Ureter (tissue), 1 donor: Measurements from ENCODE around the gene KYAT1. TPM values are rescaled to one million over a fixed set of nuclear protein-coding genes. Genes with fewer than 3 reads are reported as not detected.

Experiments used
- DNase-seq: peaks from one replicate; pipeline ENCODE4 v3.0.0-alpha.2; 2020; ENCODE audit warnings: low spot score
- total RNA-seq: library from RNA; stranded (reverse); gene quantifications from one replicate; pipeline ENCODE4 v1.2.4, GENCODE V29; 2023
- donor health status: DM: yes; HTN: yes; CAD: no.

KYAT1 gene
- total RNA-seq, result 13.0 TPM

GRCh38 chr9:128881884-128882676 is at the start of gene KYAT1, which contains the start of gene LRRC8A:
KYAT1 (minus strand) TSS chr9:128881950; CDS start chr9:128845405, 36,545 bp downstream.
LRRC8A (plus strand) TSS chr9:128882133; CDS start chr9:128907165, 25,032 bp downstream.
- peak; percentile 98 for DNase-seq

- no peak for DNase-seq
Observed at GRCh38 chr9:128929560-128929959, 47.8 kb upstream of the KYAT1 start.

GRCh38 chr9:128928624-128929023 is 46.9 kb upstream of the KYAT1 start:
- no peak for DNase-seq

- DNase-seq, result no peak
Observed at GRCh38 chr9:128927731-128928411, 46.1 kb upstream of the KYAT1 start.

GRCh38 chr9:128923493-128923883 is 41.7 kb upstream of the KYAT1 start:
- no peak for DNase-seq

- DNase-seq, result peak; percentile 66
Observed at GRCh38 chr9:128921881-128922763, 40.4 kb upstream of the KYAT1 start.

GRCh38 chr9:128920381-128921058 is 38.8 kb upstream of the KYAT1 start, which contains the start of gene PHYHD1:
PHYHD1 (plus strand) TSS chr9:128920982; CDS start chr9:128922324, 1,342 bp downstream.
- no peak for DNase-seq

- no peak for DNase-seq
Observed at GRCh38 chr9:128919402-128920089, 37.8 kb upstream of the KYAT1 start.

GRCh38 chr9:128918921-128919320 is 37.2 kb upstream of the KYAT1 start:
- DNase-seq, result no peak

- peak; percentile 78 for DNase-seq
Observed at GRCh38 chr9:128917151-128917849, 35.5 kb upstream of the KYAT1 start.

GRCh38 chr9:128916745-128917144 is 35.0 kb upstream of the KYAT1 start:
- DNase-seq, result no peak

GRCh38 chr9:128916204-128916603 is 34.5 kb upstream of the KYAT1 start:
- no peak for DNase-seq

GRCh38 chr9:128913995-128914772 is 32.4 kb upstream of the KYAT1 start:
- DNase-seq, result no peak

GRCh38 chr9:128913048-128913900 is 31.5 kb upstream of the KYAT1 start:
- no peak for DNase-seq

GRCh38 chr9:128912270-128912853 is 30.6 kb upstream of the KYAT1 start:
- no peak for DNase-seq

GRCh38 chr9:128911529-128912035 is 29.8 kb upstream of the KYAT1 start:
- no peak for DNase-seq

GRCh38 chr9:128910906-128911305 is 29.2 kb upstream of the KYAT1 start:
- no peak for DNase-seq

GRCh38 chr9:128909859-128910258 is 28.1 kb upstream of the KYAT1 start:
- DNase-seq, result no peak
